ENCODE data around the gene LTBP4.

DNA sequence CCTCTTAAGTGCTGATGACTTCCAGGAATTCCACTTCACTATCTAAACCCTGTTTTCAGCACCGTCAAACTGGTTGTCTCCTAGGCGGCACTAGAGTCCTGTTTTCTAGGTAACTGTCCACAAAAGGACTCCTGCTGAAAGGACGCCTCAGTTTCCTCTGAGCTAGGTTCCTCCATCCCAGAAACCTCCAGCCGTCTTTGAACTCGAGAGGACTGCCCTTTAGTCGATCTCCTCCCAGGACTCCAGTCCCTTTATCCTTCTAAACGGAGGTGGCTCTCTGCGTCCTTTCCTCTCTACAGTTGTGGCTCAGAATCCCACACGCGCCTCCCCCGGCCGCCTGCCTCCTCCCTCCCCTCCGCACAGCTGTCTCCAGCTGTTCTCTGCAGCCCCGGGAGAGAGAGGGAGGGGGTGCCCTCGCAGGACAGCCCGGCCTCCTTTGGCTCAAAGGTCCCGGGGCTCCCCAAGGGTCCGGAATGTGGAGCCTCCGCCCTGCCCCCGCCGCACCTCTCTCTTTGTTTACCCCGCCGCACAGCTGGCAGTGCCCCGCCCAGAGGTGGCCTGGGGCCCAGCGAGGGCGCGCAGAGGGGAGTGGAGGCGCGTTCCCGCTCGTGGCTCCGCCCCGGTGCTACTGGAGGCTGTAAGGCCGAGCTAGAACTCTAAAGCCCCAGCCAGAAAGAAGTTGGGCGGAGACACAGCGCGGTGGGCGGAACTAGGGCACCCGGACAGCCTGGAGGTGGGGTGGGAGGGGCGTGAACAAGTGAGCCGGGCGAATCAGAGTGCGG is 2.4 kb downstream of the LTBP4 start:
- TF ChIP-seq, protein P1, sequence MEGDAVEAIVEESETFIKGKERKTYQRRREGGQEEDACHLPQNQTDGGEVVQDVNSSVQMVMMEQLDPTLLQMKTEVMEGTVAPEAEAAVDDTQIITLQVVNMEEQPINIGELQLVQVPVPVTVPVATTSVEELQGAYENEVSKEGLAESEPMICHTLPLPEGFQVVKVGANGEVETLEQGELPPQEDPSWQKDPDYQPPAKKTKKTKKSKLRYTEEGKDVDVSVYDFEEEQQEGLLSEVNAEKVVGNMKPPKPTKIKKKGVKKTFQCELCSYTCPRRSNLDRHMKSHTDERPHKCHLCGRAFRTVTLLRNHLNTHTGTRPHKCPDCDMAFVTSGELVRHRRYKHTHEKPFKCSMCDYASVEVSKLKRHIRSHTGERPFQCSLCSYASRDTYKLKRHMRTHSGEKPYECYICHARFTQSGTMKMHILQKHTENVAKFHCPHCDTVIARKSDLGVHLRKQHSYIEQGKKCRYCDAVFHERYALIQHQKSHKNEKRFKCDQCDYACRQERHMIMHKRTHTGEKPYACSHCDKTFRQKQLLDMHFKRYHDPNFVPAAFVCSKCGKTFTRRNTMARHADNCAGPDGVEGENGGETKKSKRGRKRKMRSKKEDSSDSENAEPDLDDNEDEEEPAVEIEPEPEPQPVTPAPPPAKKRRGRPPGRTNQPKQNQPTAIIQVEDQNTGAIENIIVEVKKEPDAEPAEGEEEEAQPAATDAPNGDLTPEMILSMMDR (IDR thresholded peaks at IDR 0.05; ENCODE audit: borderline replicate concordance, extremely low read depth, low read length, poor library complexity, severe bottlenecking): no peak
- no peak for TF ChIP-seq EZH2 (IDR thresholded peaks at IDR 0.05; ENCODE audit: borderline replicate concordance, low read depth, low read length, severe bottlenecking)
